Sigmoid colon (tissue), 7 donors: ENCODE results near the gene PPP6R3. TPM values are rescaled to one million over a fixed set of nuclear protein-coding genes. Genes with fewer than 3 reads are reported as not detected.
A peak's percentile ranks its signal among the peaks of the same experiment; 100 is the strongest.

Experiments used
- DNase-seq: peaks from one replicate; pipeline ENCODE4 v3.0.0-alpha.2; 2019
- H3K27ac ChIP-seq, 4 donors: fragments of 200-600 bp; sonication (generic); one replicate each; pipeline ENCODE4 v1.5.1; 2016 to 2019; ENCODE audit warnings: mild to moderate bottlenecking in 1 of 4
- H3K27me3 ChIP-seq, 3 donors: fragments of 200-600 bp; sonication (generic); one replicate each; pipeline ENCODE4 v1.5.1; 2019; ENCODE audit warnings: mild to moderate bottlenecking in 1 of 3
- H3K36me3 ChIP-seq, 4 donors: fragments of 200-600 bp; sonication (generic); one replicate each; pipeline ENCODE4 v1.5.1; 2016 to 2019
- H3K4me1 ChIP-seq, 4 donors: fragments of 200-600 bp; sonication (generic); one replicate each; pipeline ENCODE4 v1.5.1; 2017 to 2019
- H3K4me3 ChIP-seq, 4 donors: fragments of 200-600 bp; sonication (generic); one replicate each; pipeline ENCODE4 v1.5.1; 2017 to 2019; ENCODE audit warnings: mild to moderate bottlenecking in 2 of 4, moderate library complexity in 1 of 4
- H3K9me3 ChIP-seq, 4 donors: fragments of 200-600 bp in 3 of 4; sonication (generic) in 3 of 4; one replicate each; pipeline versions ENCODE4 v1.5.1 to v1.6.1; 2013 to 2019
- EP300 ChIP-seq, 4 donors: sonication (generic); formaldehyde crosslinking; IDR thresholded peaks; one replicate each; pipeline ENCODE4 v1.6.1; 2017; ENCODE audit warnings: antibody characterized with exemption in 4 of 4
- POLR2A ChIP-seq, 2 donors: fragments of 450-650 bp; IDR thresholded peaks; one replicate each; pipeline ENCODE4 v1.6.1; 2016; ENCODE audit warnings: antibody characterized with exemption in 2 of 2, mild to moderate bottlenecking in 2 of 2, moderate library complexity in 2 of 2
- POLR2AphosphoS5 ChIP-seq, 4 donors: sonication (generic); formaldehyde crosslinking; IDR thresholded peaks; one replicate each; pipeline ENCODE4 v1.6.1; 2017; ENCODE audit warnings: antibody characterized with exemption in 4 of 4
- WGBS, 2 donors: extraction: QIAGEN DNeasy Blood & Tissue Kit; methylation state at CpG; one replicate each; pipeline ENCODE4 v1.1.7; 2013; 5-methylcytosine and 5-hydroxymethylcytosine counted together
- intact Hi-C: fragments of 100-400 bp; cut with DNase I; formaldehyde crosslinking; loops from one replicate; pipeline ENCODE4 v1.15.1; 2023
- polyA plus RNA-seq, 3 donors: library from polyadenylated mRNA; stranded (reverse); fragments of 200-250 nt; gene quantifications; one replicate each; pipeline ENCODE4 v1.2.3, GENCODE V29; 2013
- total RNA-seq, 4 donors: library from RNA; depleted of rRNA; stranded (reverse); fragments of >200 nt; gene quantifications; one replicate each; pipeline ENCODE4 v1.1.0, GENCODE V29; 2016
- TF ChIP-seq, protein P1 (sequence below), 4 experiments: fragments of 450-650 bp in 3 of 4; fragments of 200-600 bp in 1 of 4; IDR thresholded peaks; one replicate each; pipeline ENCODE4 v1.5.1; 2016 to 2019; ENCODE audit warnings: antibody characterized with exemption in 4 of 4, mild to moderate bottlenecking in 3 of 4, moderate library complexity in 2 of 4
- donor health status: healthy with polysubstance abuse.
- donor health status: Bipolar disorder and iron deficiency.
- donor health status: healthy.

PPP6R3 gene, protein sequence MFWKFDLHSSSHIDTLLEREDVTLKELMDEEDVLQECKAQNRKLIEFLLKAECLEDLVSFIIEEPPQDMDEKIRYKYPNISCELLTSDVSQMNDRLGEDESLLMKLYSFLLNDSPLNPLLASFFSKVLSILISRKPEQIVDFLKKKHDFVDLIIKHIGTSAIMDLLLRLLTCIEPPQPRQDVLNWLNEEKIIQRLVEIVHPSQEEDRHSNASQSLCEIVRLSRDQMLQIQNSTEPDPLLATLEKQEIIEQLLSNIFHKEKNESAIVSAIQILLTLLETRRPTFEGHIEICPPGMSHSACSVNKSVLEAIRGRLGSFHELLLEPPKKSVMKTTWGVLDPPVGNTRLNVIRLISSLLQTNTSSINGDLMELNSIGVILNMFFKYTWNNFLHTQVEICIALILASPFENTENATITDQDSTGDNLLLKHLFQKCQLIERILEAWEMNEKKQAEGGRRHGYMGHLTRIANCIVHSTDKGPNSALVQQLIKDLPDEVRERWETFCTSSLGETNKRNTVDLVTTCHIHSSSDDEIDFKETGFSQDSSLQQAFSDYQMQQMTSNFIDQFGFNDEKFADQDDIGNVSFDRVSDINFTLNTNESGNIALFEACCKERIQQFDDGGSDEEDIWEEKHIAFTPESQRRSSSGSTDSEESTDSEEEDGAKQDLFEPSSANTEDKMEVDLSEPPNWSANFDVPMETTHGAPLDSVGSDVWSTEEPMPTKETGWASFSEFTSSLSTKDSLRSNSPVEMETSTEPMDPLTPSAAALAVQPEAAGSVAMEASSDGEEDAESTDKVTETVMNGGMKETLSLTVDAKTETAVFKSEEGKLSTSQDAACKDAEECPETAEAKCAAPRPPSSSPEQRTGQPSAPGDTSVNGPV
- 100 to 1,000 TPM; 133 to 157 (median 146) TPM for total RNA-seq
- polyA plus RNA-seq, result 10 to 100 TPM; 24.0 to 39.4 (median 31.0) TPM

DNA sequence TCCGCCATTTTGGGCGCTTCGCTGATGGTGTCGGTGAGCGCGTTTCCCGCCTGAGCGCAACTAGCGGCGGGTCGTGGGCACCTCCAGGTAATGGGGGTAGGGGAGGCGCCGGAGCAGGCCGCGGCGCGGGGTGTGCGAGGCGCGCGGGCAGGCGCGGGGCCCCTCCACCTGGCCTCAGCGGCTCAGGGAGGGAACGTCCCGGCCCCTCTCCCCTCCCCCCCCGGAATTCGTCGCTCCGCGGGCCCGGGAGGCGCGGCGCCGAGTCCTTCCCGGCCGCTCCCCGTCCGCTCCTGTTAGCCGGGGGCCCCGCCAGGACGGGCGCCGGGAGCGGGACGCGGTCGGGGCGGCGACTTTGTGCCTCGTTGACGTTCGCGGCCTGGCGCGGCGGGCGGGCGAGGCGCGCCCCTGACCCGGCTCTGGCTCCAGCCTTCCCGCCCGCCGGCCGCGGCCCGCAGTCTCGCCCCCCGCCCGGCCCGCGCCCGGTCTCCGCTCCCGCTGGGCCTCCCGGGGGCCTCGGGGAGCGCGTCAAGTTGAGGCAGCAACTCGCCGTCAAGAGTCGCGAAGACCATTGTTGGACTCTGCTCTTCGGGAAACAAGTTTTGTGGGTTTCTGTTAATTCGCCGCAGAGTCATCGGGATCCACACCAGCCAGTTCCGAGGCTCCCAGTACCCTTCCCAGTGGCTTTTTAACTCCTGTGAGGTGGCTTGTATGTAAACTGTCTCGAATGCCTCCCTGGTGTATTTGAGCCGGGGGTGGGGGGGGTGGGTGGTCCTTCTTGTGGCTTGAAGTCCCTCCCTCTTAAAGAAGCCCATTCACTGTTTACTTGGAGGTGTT is at the start of gene PPP6R3:
Gene PPP6R3, plus strand, starts transcription at position 12 of the 834 bp plus-strand sequence. CDS start 76,913 bp downstream, outside the sequence.
- H3K27me3 ChIP-seq, result no peaks in the 10 kb centered on the region
- no peaks in the 10 kb centered on the region for H3K9me3 ChIP-seq
- H3K4me3 ChIP-seq, result peak within 1 kb of the TSS; percentile 66 to 99 (median 90)
- TF ChIP-seq, protein P1, sequence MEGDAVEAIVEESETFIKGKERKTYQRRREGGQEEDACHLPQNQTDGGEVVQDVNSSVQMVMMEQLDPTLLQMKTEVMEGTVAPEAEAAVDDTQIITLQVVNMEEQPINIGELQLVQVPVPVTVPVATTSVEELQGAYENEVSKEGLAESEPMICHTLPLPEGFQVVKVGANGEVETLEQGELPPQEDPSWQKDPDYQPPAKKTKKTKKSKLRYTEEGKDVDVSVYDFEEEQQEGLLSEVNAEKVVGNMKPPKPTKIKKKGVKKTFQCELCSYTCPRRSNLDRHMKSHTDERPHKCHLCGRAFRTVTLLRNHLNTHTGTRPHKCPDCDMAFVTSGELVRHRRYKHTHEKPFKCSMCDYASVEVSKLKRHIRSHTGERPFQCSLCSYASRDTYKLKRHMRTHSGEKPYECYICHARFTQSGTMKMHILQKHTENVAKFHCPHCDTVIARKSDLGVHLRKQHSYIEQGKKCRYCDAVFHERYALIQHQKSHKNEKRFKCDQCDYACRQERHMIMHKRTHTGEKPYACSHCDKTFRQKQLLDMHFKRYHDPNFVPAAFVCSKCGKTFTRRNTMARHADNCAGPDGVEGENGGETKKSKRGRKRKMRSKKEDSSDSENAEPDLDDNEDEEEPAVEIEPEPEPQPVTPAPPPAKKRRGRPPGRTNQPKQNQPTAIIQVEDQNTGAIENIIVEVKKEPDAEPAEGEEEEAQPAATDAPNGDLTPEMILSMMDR (IDR thresholded peaks at IDR 0.05), result peak in 1 of 4 experiments; percentile 3
- TF ChIP-seq POLR2A (IDR thresholded peaks at IDR 0.05), result peak; percentile 19 to 25
- peak; percentile 85 to 93 (median 91) for TF ChIP-seq POLR2AphosphoS5 (IDR thresholded peaks at IDR 0.05)
- TF ChIP-seq EP300 (IDR thresholded peaks at IDR 0.05), result no peak
- no peak for DNase-seq
- H3K36me3 ChIP-seq, result no peaks in the 10 kb centered on the region
- H3K27ac ChIP-seq, result peak within 1 kb of the TSS; percentile 96 to 99 (median 98)
- intact Hi-C loops, result loop anchor here (5.0 to 10.0 kb wide), 4 partner anchors 46 to 384 kb away; partner anchors contain the start of gene CPT1A
- WGBS, 2 donors, result 1% methylated on average over 92 of the region's 92 CpGs
- H3K4me1 ChIP-seq, result peaks cover 0 to 53% (median 45%) of the 10 kb centered on the region in 4 donors

DNA sequence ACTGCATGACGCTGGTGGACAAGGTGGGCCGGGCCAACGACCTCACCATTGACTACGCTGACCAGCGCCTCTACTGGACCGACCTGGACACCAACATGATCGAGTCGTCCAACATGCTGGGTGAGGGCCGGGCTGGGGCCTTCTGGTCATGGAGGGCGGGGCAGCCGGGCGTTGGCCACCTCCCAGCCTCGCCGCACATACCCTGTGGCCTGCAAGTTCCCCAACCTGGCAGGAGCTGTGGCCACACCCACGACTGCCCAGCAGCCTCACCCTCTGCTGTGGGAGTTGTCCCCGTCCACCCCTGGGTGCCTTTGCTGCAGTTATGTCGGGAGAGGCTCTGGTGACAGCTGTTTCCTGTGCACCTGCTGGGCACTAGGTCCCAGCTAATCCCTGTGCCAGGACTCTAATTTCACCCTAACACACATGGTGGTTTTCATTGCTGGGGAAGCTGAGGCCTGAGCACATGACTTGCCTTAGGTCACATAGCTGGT is 49.0 kb upstream of the PPP6R3 start:
- H3K4me1 ChIP-seq, result no peaks in the 10 kb centered on the region
- TF ChIP-seq POLR2A (IDR thresholded peaks at IDR 0.05) (no peak), POLR2AphosphoS5 (IDR thresholded peaks at IDR 0.05) (peak in 1 of 4 donors; percentile 17)
- no peaks in the 10 kb centered on the region for H3K27me3 ChIP-seq
- no peak overlapping the region for H3K4me3 ChIP-seq
- WGBS, 2 donors, result 34 to 76% methylated on average over 17 of the region's 17 CpGs
- H3K9me3 ChIP-seq, result no peaks in the 10 kb centered on the region
- no peak for DNase-seq
- intact Hi-C loops, result no loop called here
- H3K36me3 ChIP-seq, result peaks cover 49 to 91% (median 55%) of the 10 kb centered on the region in 4 donors
- no peak overlapping the region for H3K27ac ChIP-seq

DNA sequence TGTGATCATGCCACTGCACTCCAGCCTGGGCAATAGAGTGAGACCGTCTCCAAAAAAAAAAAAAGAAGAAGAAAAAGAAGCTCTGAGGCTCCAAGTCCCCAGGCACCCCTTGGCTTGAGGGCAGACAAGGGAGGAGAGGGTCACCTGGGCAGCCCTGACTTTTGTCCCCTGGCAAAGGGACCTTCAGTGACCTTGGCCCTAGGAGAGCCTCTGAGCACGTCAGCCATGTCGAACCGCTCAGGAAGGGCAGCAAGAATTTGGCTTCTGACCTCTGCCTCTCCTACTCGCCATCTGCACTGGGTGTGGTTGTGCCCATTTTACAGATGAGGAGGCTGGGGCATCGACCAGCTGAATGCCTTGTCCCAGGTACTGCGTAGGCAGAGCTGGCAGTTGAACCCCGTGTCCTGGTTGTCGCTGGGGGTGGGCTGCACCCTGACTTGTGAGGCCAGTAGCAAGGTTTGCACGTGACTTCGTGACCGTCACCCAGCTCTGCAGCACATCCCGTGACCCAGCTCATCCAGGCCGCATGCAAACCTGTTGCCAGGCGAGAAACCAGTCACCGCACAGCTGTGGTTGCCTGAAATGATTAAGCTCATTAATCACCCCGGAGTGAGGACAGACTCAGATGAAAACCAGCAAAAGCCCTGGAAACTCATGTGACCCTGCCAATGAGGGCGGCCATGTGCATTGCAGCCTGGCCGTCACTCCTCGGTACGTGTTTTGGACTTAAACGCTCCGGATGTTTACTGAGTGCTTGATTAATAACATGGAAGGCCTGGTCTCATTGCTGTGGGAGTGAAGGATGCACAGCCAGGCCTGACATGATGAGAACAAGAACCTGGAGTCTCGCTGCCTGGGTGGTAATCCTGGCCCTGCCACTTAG is 47.7 kb upstream of the PPP6R3 start:
- no peaks in the 10 kb centered on the region for H3K9me3 ChIP-seq
- no peaks in the 10 kb centered on the region for H3K27me3 ChIP-seq
- no peak overlapping the region for H3K4me3 ChIP-seq
- 81 to 89% methylated on average over 24 of the region's 24 CpGs for WGBS, 2 donors
- no peaks in the 10 kb centered on the region for H3K4me1 ChIP-seq
- intact Hi-C loops, result no loop called here
- peaks cover 52 to 90% (median 56%) of the 10 kb centered on the region in 4 donors for H3K36me3 ChIP-seq
- H3K27ac ChIP-seq, result peak overlapping the region in 2 of 4 donors; percentile 16 to 37
- DNase-seq, result no peak
- TF ChIP-seq POLR2AphosphoS5 (IDR thresholded peaks at IDR 0.05) (peak in 2 of 4 donors; percentile 12 to 44), EP300 (IDR thresholded peaks at IDR 0.05) (peak in 1 of 4 donors; percentile 18), POLR2A (IDR thresholded peaks at IDR 0.05) (no peak)
- TF ChIP-seq, protein P1 (IDR thresholded peaks at IDR 0.05), result no peak

DNA sequence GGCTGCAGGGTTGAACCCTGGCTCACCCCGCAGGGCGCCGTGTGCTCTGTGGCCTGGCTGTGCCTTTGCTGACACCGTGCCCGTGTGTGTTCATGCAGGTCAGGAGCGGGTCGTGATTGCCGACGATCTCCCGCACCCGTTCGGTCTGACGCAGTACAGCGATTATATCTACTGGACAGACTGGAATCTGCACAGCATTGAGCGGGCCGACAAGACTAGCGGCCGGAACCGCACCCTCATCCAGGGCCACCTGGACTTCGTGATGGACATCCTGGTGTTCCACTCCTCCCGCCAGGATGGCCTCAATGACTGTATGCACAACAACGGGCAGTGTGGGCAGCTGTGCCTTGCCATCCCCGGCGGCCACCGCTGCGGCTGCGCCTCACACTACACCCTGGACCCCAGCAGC is 47.0 kb upstream of the PPP6R3 start:
- TF ChIP-seq POLR2A (IDR thresholded peaks at IDR 0.05) (no peak), POLR2AphosphoS5 (IDR thresholded peaks at IDR 0.05) (no peak), EP300 (IDR thresholded peaks at IDR 0.05) (no peak)
- TF ChIP-seq, protein P1 (IDR thresholded peaks at IDR 0.05), result no peak
- H3K9me3 ChIP-seq, result no peaks in the 10 kb centered on the region
- no peaks in the 10 kb centered on the region for H3K4me1 ChIP-seq
- intact Hi-C loops, result no loop called here
- H3K36me3 ChIP-seq, result peaks cover 52 to 90% (median 57%) of the 10 kb centered on the region in 4 donors
- 93 to 96% methylated on average over 27 of the region's 27 CpGs for WGBS, 2 donors
- no peak overlapping the region for H3K4me3 ChIP-seq
- no peak for DNase-seq
- H3K27me3 ChIP-seq, result no peaks in the 10 kb centered on the region
- peak overlapping the region in 2 of 4 donors; percentile 16 to 32 for H3K27ac ChIP-seq
